Measurements from ENCODE around the gene GPX1.

GPX1 gene

DNA sequence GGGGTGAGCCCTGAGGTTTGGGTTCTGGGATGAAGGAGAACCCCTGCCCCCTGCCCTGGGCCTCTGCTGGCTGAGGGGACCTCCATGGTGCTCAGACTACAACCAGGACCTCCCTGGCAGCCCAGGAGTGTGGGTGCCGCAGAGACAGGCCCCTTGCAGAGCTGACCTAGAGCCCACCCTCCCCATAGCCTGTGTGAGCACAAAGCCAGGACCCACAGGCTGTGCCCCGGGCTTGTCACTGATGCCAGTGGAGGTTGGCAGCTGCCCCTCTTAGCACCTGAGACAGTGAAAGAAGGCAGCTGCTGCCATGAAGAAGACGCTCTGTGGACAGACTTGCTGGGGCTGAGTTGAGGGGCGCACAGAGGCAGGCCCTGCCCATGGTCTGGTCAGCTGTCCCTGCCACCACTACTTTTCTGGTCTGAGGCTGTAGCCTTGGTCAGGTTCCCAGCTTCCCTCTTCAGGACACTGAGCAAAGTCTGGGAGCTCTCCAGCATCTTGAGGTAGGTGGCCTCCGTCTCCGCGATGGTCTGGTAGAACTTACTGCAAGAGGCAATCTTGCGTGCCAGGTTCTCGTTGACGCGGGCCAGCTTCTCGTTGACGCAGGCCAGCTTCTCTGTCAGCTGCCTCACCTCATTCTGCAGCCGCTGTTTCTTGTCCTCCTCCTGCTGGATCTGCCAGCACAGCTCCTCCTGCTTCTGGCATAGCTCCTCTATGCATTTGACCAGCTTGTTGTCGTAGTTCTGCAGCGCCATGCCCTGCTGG is 41.3 kb downstream of the GPX1 start:
- H3K27ac Mint-ChIP-seq: no peak overlapping the region

DNA sequence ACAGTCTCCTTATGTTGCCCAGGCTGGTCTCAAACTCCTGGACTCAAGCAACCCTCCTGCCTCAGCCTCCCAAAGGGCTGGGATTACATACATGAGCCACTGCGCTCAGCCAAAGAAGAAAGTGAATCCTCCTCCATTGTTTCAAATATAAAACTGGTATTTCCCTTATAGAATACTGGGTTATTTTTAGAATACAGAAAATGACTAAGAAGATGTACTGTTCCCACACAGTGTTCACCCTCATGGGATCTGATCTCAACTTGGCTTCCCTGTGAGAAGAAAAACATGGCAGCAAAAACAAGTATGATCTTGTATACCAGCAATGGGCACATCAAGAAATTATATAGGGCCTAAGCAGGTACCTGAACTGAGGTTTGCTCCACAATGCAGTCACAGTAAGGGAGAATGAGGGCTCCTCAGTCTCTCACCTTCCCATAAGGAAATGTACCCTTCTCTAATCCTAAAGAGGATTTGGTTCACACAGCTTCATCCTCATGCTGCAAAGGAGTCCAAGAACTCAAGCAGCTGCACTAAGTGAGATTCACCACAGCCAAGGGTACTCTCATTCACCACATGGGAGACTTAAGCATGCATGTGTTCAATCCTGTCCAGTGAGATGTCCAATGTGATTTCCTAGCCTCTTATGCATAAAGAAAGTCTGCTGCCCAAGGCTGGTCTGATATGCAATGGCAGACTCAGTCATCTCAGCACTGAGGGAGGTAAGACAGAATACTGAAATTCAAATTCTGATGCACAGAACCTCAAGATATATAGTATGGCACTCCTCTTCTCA is 44.1 kb downstream of the GPX1 start:
- Mint-ChIP-seq H3K27ac (peak overlapping the region; percentile 31), H3K27me3 (no peaks in the 10 kb centered on the region), H3K36me3 (peaks cover 15% of the 10 kb centered on the region), H3K9me3 (no peaks in the 10 kb centered on the region), H3K4me1 (peaks cover 2% of the 10 kb centered on the region), H3K4me3 (no peak overlapping the region)
- DNase-seq (ENCODE audit: low spot score in 2 of 2): no peak
- no peak for ATAC-seq (ENCODE audit: low read depth)

More for the DNA sequence above, 41.3 kb downstream of the GPX1 start:
- Mint-ChIP-seq H3K36me3 (peaks cover 16% of the 10 kb centered on the region), H3K4me3 (no peak overlapping the region), H3K27me3 (no peaks in the 10 kb centered on the region), H3K4me1 (no peaks in the 10 kb centered on the region), H3K9me3 (no peaks in the 10 kb centered on the region)
- ATAC-seq (ENCODE audit: low read depth): no peak
- DNase-seq (ENCODE audit: low spot score in 2 of 2): no peak

GRCh38 chr3:49311283-49311682 is 46.9 kb downstream of the GPX1 start:
- H3K36me3 Mint-ChIP-seq: peaks cover 22% of the 10 kb centered on the region
- H3K4me1 Mint-ChIP-seq: peaks cover 4% of the 10 kb centered on the region
- ATAC-seq (ENCODE audit: low read depth) (no peak), DNase-seq (ENCODE audit: low spot score in 2 of 2) (no peak)
- H3K4me3 Mint-ChIP-seq: no peak overlapping the region
- peak overlapping the region; percentile 69 for H3K27ac Mint-ChIP-seq
- no peaks in the 10 kb centered on the region for H3K9me3 Mint-ChIP-seq
- H3K27me3 Mint-ChIP-seq: no peaks in the 10 kb centered on the region

GRCh38 chr3:49310677-49311076 is 47.5 kb downstream of the GPX1 start:
- no peak overlapping the region for H3K4me3 Mint-ChIP-seq
- H3K36me3 Mint-ChIP-seq: peaks cover 22% of the 10 kb centered on the region
- ATAC-seq (ENCODE audit: low read depth) (no peak), DNase-seq (ENCODE audit: low spot score in 2 of 2) (no peak)
- peaks cover 4% of the 10 kb centered on the region for H3K4me1 Mint-ChIP-seq
- peak overlapping the region; percentile 69 for H3K27ac Mint-ChIP-seq
- H3K9me3 Mint-ChIP-seq: no peaks in the 10 kb centered on the region
- H3K27me3 Mint-ChIP-seq: no peaks in the 10 kb centered on the region

All from memory B cell (primary cell).